H1 (cell line): ENCODE data around the gene VEZT. TPM values are rescaled to one million over a fixed set of nuclear protein-coding genes. Genes with fewer than 3 reads are reported as not detected.

ENCODE experiments used
- CTCF ChIA-PET: fragments of 300-600 bp; sonication (Branson Sonifier 250); formaldehyde crosslinking; loops from one replicate; lab custom pipeline; 2021; ENCODE audit not compliant: partially characterized antibody; lab: Charles Lee
- POLR2A ChIA-PET: fragments of 300-600 bp; sonication (Branson Sonifier 250); formaldehyde crosslinking; loops from one replicate; lab custom pipeline; 2021; ENCODE audit warnings: inconsistent platforms; ENCODE audit not compliant: partially characterized antibody; lab: Charles Lee
- DNase-seq, 2 experiments: peaks; one replicate each; pipeline versions ENCODE4 v3.0.0 to v3.0.0-alpha.2; 2010 to 2022; ENCODE audit warnings: low spot score in 2 of 2, low read depth in 1 of 2, mixed read lengths in 1 of 2
- FAIRE-seq: peaks from 2 replicates; lab custom pipeline; 2011; peaks lifted over from hg19 to GRCh38; lab: Jason Lieb, UNC
- H2AFZ ChIP-seq: 2 replicates; pipeline ENCODE4 v1.8.1; 2012; ENCODE audit warnings: low read length, inconsistent platforms
- H2AK5ac ChIP-seq: 2 replicates; pipeline ENCODE4 v1.6.1; 2013; ENCODE audit warnings: low read depth, low read length
- H2BK120ac ChIP-seq: replicated peaks from 2 replicates; pipeline ENCODE3; 2013; ENCODE audit warnings: low read depth, low read length, inconsistent platforms
- H2BK12ac ChIP-seq: 2 replicates; pipeline ENCODE4 v1.6.1; 2013; ENCODE audit warnings: low read depth, low read length
- H2BK15ac ChIP-seq: 2 replicates; pipeline ENCODE4 v1.6.1; 2013; ENCODE audit warnings: low read length
- H2BK20ac ChIP-seq: 2 replicates; pipeline ENCODE4 v1.6.1; 2013; ENCODE audit warnings: low read length
- H2BK5ac ChIP-seq: 2 replicates; pipeline ENCODE4 v1.6.1; 2013; ENCODE audit warnings: low read depth, low read length
- H3K14ac ChIP-seq: 2 replicates; pipeline ENCODE4 v1.6.1; 2013; ENCODE audit warnings: inconsistent platforms; ENCODE audit not compliant: insufficient read length
- H3K18ac ChIP-seq: 2 replicates; pipeline ENCODE4 v1.6.1; 2013; ENCODE audit warnings: low read length; ENCODE audit errors: extremely low read depth
- H3K23ac ChIP-seq: 2 replicates; pipeline ENCODE4 v1.6.1; 2013; ENCODE audit warnings: inconsistent platforms; ENCODE audit not compliant: insufficient read length
- H3K23me2 ChIP-seq: 2 replicates; pipeline ENCODE4 v1.6.1; 2013; ENCODE audit warnings: low read depth, low read length
- H3K27ac ChIP-seq: 2 replicates; pipeline ENCODE4 v1.6.1; 2011; ENCODE audit warnings: low read depth, low read length, inconsistent platforms
- H3K27me3 ChIP-seq, 4 experiments: replicated peaks in 1 of 4; 1 replicate in 1 of 4; 2 replicates in 3 of 4; pipeline versions ENCODE4 v1.6.1 to v1.8.1; 2011 to 2013; ENCODE audit warnings: low read length in 3 of 4, mild to moderate bottlenecking in 3 of 4, inconsistent platforms in 2 of 4, mixed read lengths in 2 of 4, moderate library complexity in 1 of 4; ENCODE audit not compliant: control insufficient read depth in 3 of 4, insufficient read depth in 3 of 4; ENCODE audit errors: extremely low read depth in 1 of 4
- H3K36me3 ChIP-seq, 4 experiments: 2 replicates each; pipeline versions ENCODE4 v1.6.1 to v1.8.1; 2011 to 2013; ENCODE audit warnings: mild to moderate bottlenecking in 4 of 4, low read length in 3 of 4, moderate library complexity in 2 of 4, control low read depth in 1 of 4, inconsistent platforms in 1 of 4; ENCODE audit not compliant: insufficient read depth in 4 of 4, control insufficient read depth in 2 of 4
- H3K4ac ChIP-seq: replicated peaks from 2 replicates; pipeline ENCODE3; 2013; ENCODE audit warnings: low read length, low read depth, mixed read lengths, inconsistent platforms; ENCODE audit not compliant: insufficient read length
- H3K4me1 ChIP-seq, 4 experiments: replicated peaks in 1 of 4; 1 replicate in 1 of 4; 2 replicates in 3 of 4; pipeline versions ENCODE4 v1.6.1 to v1.8.1; 2011 to 2013; ENCODE audit warnings: low read length in 3 of 4, inconsistent platforms in 2 of 4, mixed read lengths in 1 of 4; ENCODE audit not compliant: insufficient read depth in 4 of 4, control insufficient read depth in 3 of 4
- H3K4me2 ChIP-seq, 2 experiments: 2 replicates each; pipeline versions ENCODE4 v1.6.1 to v1.8.1; 2011 to 2013; ENCODE audit warnings: low read depth in 2 of 2, low read length in 2 of 2, control low read depth in 1 of 2, inconsistent platforms in 1 of 2, mild to moderate bottlenecking in 1 of 2; ENCODE audit not compliant: insufficient read depth in 1 of 2
- H3K4me3 ChIP-seq, 4 experiments: fragments of 200-600, 300-600 bp in 1 of 4; sonication (generic), shearing (Covaris generic), sonication (Bioruptor Twin) in 1 of 4; 2 replicates each; pipeline versions ENCODE4 v1.5.1 to v1.8.1; 2011 to 2016; ENCODE audit warnings: low read length in 4 of 4, low read depth in 3 of 4, control low read depth in 2 of 4, inconsistent platforms in 2 of 4, mild to moderate bottlenecking in 2 of 4, mixed read lengths in 1 of 4, moderate library complexity in 1 of 4; ENCODE audit not compliant: insufficient read depth in 2 of 4; ENCODE audit errors: extremely low read depth in 1 of 4
- H3K56ac ChIP-seq: replicated peaks from 2 replicates; pipeline ENCODE3; 2013; ENCODE audit warnings: low read depth, mild to moderate bottlenecking, mixed read lengths, low read length, inconsistent platforms; ENCODE audit not compliant: insufficient read length
- H3K79me1 ChIP-seq: 2 replicates; pipeline ENCODE4 v1.6.1; 2013; ENCODE audit warnings: low read depth, low read length, control low read depth
- H3K79me2 ChIP-seq, 2 experiments: 2 replicates each; pipeline versions ENCODE4 v1.6.1 to v1.8.1; 2012 to 2013; ENCODE audit warnings: low read length in 2 of 2, mild to moderate bottlenecking in 2 of 2, inconsistent platforms in 1 of 2; ENCODE audit not compliant: insufficient read depth in 2 of 2, control insufficient read depth in 1 of 2
- H3K9ac ChIP-seq, 4 experiments: replicated peaks in 1 of 4; 1 replicate in 1 of 4; 2 replicates in 3 of 4; pipeline versions ENCODE4 v1.6.1 to v1.8.1; 2011 to 2013; ENCODE audit warnings: low read depth in 3 of 4, low read length in 3 of 4, control low read depth in 2 of 4, mild to moderate bottlenecking in 2 of 4, moderate library complexity in 2 of 4, inconsistent platforms in 1 of 4; ENCODE audit errors: extremely low read depth in 1 of 4
- H3K9me3 ChIP-seq, 2 experiments: 2 replicates each; pipeline versions ENCODE4 v1.6.1 to v1.8.1; 2012 to 2013; ENCODE audit warnings: mild to moderate bottlenecking in 2 of 2, moderate library complexity in 2 of 2, control low read depth in 1 of 2, inconsistent platforms in 1 of 2, low read depth in 1 of 2, low read length in 1 of 2, mixed read lengths in 1 of 2; ENCODE audit not compliant: insufficient read depth in 2 of 2
- H4K20me1 ChIP-seq, 2 experiments: replicated peaks in 1 of 2; 2 replicates each; pipeline versions ENCODE3 to v1.8.1; 2011 to 2013; ENCODE audit warnings: inconsistent platforms in 2 of 2, low read length in 2 of 2, mild to moderate bottlenecking in 1 of 2; ENCODE audit not compliant: insufficient read depth in 2 of 2, control insufficient read depth in 1 of 2
- H4K5ac ChIP-seq: 2 replicates; pipeline ENCODE4 v1.6.1; 2013; ENCODE audit warnings: low read length, low read depth, mixed read lengths, inconsistent platforms; ENCODE audit not compliant: insufficient read length
- H4K8ac ChIP-seq: 2 replicates; pipeline ENCODE4 v1.8.0; 2013; ENCODE audit warnings: mild to moderate bottlenecking, moderate library complexity, low read length, inconsistent platforms; ENCODE audit not compliant: insufficient read depth; ENCODE audit errors: extremely low read depth
- H4K91ac ChIP-seq: replicated peaks from 2 replicates; pipeline ENCODE3; 2013; ENCODE audit warnings: low read length, mixed read lengths, inconsistent platforms; ENCODE audit not compliant: insufficient read length
- ASH2L ChIP-seq: fragments of 200-600, 300-600 bp; sonication (generic); IDR thresholded peaks from one replicate; pipeline ENCODE4 v1.7.1; 2017; ENCODE audit warnings: low read length
- CBX8 ChIP-seq: fragments of 300-800, 300-1000 bp; sonication (generic); IDR thresholded peaks from 2 replicates; pipeline ENCODE4 v1.7.1; 2016; ENCODE audit warnings: low read depth, low read length, borderline replicate concordance
- EZH2 ChIP-seq: fragments of 200-600 bp; sonication (generic); IDR thresholded peaks from 2 replicates; pipeline ENCODE4 v1.7.1; 2012; ENCODE audit warnings: low read depth, mild to moderate bottlenecking, moderate library complexity, low read length, inconsistent platforms; ENCODE audit not compliant: severe bottlenecking
- FOSL1 ChIP-seq: IDR thresholded peaks from 2 replicates; pipeline ENCODE4 v1.6.1; 2011; ENCODE audit warnings: mild to moderate bottlenecking, low read depth, low read length, moderate library complexity; ENCODE audit not compliant: insufficient read depth
- TAF7 ChIP-seq: optimal IDR thresholded peaks from 2 replicates; pipeline ENCODE3; 2011; ENCODE audit warnings: low read depth, mild to moderate bottlenecking, inconsistent platforms, low read length, moderate library complexity, borderline replicate concordance
- WGBS, 2 experiments: shearing (Covaris generic) in 1 of 2; methylation state at CpG; one replicate each; pipeline versions ENCODE4 v1.1.6 to v1.1.7; 2013 to 2015; ENCODE audit warnings: low lambda C conversion rate in 2 of 2, mixed read lengths in 2 of 2, inconsistent platforms in 1 of 2, low coverage in 1 of 2, missing lambda C conversion rate in 1 of 2; ENCODE audit not compliant: insufficient replicate concordance in 2 of 2, insufficient coverage in 1 of 2, insufficient read length in 1 of 2; ENCODE audit errors: extremely low coverage in 1 of 2, missing lambda C conversion rate in 1 of 2; 5-methylcytosine and 5-hydroxymethylcytosine counted together
- polyA plus RNA-seq, 7 experiments: library from polyadenylated mRNA; depleted of rRNA in 3 of 7; stranded (reverse) in 5 of 7; unstranded in 2 of 7; fragments of >200 nt in 5 of 7; fragments of 200-250 nt in 2 of 7; gene quantifications; 1 replicate in 5 of 7; 2 replicates in 1 of 7; 4 replicates in 1 of 7; pipeline versions ENCODE4 v1.2.1 to v1.2.3, GENCODE V29; 2011 to 2013; ENCODE audit warnings: missing spikeins in 2 of 7, mixed read lengths in 2 of 7
- total RNA-seq: library from RNA; stranded (reverse); fragmentation: NEBNext Ultra II Directional; extraction: Animal tissue kit (Norgen Biotek cat#: 25700); gene quantifications from 2 replicates; pipeline ENCODE4 v1.2.1, GENCODE V29; 2021

The VEZT gene
- total and polyA plus RNA-seq, 2 of the 8 experiments (the other 6 are each of a cell fraction or from before 2014, with no cell fraction given) = 44.0 to 56.1 TPM

DNA sequence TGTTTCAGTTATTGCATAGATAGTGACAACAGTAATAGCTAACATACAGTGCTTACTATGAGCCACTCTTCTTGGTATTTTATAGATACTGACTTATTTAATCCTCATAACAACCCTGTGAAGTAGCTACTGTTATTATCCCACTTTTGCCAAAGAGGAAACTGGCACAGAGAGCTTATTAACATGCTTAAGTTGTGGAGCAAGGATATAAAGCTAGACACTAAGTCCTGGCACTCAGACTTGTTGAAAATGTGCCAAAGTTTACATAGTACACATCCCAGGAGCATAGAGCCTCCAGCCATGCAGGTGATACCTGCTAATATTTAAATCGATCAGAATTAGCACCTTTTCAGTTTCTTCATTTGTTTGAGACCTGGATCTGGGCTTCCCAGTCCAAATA is 41.8 kb downstream of the VEZT start:
- 74% methylated on average over 1 of the region's 1 CpG; no CpG with 5 or more reads in 1 of the 2 experiments for WGBS, 2 experiments
- ChIA-PET CTCF (no interaction called here), POLR2A (no interaction called here)
- no peak for FAIRE-seq
- Histone ChIP-seq H3K79me2 (0 out of 4 replicates have a peak, but pooled peaks cover 0 to 4% of the 10 kb centered on the region in 2 experiments), H4K8ac (no peak overlapping the region), H2BK20ac (no peak overlapping the region), H4K5ac (no peak overlapping the region), H3K18ac (no peak overlapping the region), H2BK12ac (no peak overlapping the region), H3K36me3 (peaks cover 0 to 31% (median 7%) of the 10 kb centered on the region in 4 experiments; a peak in 6 of 8 replicates), H3K4ac (no peak overlapping the region), H4K20me1 (no peaks in the 10 kb centered on the region), H3K23ac (no peak overlapping the region), H3K4me2 (no peak overlapping the region), H2BK15ac (no peak overlapping the region), H3K9me3 (no peaks in the 10 kb centered on the region), H3K4me1 (peaks cover 0 to 8% (median 3%) of the 10 kb centered on the region in 4 experiments; a peak in 3 of 7 replicates), H3K56ac (no peak overlapping the region), H2BK5ac (no peak overlapping the region), H2AFZ (no peak overlapping the region), H2AK5ac (no peak overlapping the region), H4K91ac (no peak overlapping the region), H3K9ac (no peak overlapping the region), H3K14ac (no peak overlapping the region), H3K27ac (no peak overlapping the region), H2BK120ac (no peak overlapping the region), H3K27me3 (no peaks in the 10 kb centered on the region), H3K4me3 (no peak overlapping the region), H3K23me2 (no peaks in the 10 kb centered on the region), H3K79me1 (no peaks in the 10 kb centered on the region)
- DNase-seq = no peak
- TF ChIP-seq TAF7 (no peak), ASH2L (no peak), FOSL1 (no peak), EZH2 (no peak), CBX8 (no peak)
